Stimulated activated CD8-positive, alpha-beta memory T cell treated with anti-CD3 and anti-CD28 coated beads, Interleukin-12 subunit alpha, Interleukin-12 subunit beta, amount 100 ng/mL, for 4 hours (primary cell): ENCODE measurements around the gene MOB4.
"Not testable (repeated sequence)": the region's sequence is repeated elsewhere in the genome, so short reads cannot be mapped to it uniquely, and the experiment has no call there.

Source experiments
- DNase-seq: peaks from one replicate; pipeline ENCODE4 v3.0.0-alpha.2; 2020; ENCODE audit warnings: low read depth

The MOB4 gene

DNA sequence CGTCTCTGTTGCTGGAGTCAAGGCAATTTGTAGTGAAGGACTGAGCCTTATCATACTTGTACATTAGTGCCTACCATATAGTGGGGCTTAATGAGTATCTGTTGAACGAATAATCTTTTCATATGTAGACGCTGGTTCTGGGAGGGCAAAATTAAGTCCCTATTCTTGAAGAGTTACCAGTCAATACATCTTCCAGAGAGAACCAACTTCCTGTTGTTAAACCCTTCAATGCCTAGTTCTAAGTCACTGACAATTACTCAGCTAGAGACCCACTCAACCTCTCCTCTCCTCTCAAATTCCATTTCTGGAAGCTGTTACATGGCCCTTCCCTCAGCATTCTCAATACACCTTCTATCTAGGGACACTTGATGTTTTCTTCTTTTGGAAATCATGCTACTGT is 1.1 kb upstream of the MOB4 start:
- DNase-seq: no peak

DNA sequence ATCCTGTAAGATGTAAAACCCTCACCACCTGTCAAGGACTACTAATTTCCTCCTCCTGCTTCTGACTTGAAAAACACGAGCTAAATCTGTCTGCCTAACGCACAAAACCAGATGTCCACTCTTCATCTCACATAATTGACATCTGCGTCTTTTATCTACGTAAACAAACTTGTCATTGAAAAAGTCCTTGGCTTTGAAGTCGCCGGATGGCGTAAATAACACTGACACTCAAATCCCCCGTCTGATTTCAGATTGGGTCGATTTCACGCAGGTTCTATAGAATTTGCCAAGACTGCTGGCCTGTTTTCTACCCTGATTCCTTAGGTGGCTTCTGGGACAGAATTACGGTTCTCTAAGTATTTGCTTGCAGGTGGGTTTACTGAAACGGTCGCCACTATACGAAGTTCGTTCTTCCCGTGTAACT is 539 bp upstream of the MOB4 start:
- no peak for DNase-seq

DNA sequence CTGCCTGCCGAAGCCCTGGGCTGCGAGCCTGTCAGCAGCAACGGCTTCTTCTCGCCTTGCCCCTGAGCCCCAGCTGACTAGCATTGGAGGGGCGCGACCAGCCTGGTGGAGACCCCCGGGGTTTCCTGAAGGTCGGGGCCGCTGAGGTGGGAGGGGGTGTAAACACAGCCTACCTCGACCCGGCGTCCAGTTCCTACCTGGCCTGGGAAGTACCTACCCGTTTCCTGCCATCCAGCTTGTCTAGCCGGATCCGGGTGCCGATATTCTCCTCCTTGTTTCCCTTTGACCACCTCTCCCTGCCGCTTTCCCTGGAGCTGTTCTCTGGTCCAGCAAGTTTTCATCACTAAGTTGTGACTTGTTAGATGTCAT is 511 bp downstream of the MOB4 start:
- no peak for DNase-seq

DNA sequence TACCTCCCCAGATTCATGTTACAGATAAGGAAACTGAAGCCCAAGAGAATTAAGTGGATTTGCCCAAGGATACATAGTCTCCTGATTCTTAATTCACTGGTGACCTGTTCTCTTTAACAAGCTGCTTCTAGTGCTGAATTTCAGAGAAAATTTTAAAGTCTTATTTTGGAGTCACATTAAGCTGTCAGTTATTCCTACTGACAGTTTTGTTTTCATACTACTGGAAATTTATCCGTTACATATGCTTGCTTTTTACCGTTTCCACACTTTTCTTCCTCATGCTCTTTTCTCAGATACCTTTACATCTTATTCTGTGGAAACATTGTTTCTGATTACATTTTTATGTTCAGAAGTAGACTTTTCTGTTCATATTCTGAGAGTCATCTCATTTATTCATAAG is 1.3 kb downstream of the MOB4 start:
- DNase-seq: no peak

DNA sequence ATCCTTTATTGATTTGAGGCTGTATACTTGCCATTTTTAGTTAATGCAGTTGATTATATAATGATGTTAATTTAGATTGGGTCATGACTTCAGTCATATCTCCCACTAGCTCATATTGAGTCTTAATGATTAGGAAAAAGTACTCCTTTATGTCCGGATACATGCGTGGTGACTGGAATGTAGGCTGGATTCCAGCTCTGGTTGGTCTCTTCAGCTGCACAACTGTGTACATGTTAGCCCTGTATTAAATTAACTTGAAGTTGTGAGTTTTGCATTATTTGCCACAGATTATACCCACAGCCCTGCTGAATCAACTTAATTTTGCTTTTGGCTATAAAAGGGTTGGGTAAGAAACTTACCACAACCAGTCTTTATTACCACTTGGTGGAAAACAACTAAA is 22.5 kb downstream of the MOB4 start:
- no peak for DNase-seq

DNA sequence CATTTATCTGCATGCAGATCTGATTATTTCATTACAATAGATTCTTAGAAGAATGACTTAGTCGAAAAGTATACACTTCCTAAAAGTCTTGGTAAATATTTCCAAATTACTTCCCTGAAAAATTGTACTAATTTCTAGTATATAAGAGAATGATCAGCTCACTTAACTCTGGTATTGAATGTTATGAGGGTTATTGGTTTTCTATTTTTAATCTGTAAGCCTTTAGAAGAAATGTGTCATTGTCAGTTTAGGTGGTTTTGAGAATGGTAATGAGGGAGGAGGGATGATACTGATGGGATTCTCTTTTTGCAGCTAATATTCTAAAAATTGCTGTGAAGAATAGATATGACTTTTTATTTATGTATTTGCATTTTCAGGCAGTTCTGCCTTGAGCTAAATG is 23.9 kb downstream of the MOB4 start:
- DNase-seq: no peak

DNA sequence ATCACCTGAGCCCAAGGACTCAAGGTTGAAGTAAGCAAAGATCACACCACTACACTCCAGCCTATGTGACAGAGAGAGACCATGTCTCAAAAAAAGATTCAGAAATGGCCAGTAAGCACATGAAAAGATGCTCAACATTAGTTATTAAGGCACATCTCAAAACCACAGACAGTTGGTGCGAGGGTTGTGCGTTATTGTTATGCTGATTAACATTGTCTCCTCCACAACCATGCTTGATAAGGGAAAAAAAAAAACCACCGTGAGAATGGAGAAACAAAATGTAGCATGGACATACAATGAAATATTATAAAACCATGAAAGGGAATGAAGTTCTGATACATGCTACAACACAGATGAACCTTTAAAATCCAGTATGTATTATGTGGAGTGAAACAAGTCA is 27.3 kb downstream of the MOB4 start:
- no peak for DNase-seq

DNA sequence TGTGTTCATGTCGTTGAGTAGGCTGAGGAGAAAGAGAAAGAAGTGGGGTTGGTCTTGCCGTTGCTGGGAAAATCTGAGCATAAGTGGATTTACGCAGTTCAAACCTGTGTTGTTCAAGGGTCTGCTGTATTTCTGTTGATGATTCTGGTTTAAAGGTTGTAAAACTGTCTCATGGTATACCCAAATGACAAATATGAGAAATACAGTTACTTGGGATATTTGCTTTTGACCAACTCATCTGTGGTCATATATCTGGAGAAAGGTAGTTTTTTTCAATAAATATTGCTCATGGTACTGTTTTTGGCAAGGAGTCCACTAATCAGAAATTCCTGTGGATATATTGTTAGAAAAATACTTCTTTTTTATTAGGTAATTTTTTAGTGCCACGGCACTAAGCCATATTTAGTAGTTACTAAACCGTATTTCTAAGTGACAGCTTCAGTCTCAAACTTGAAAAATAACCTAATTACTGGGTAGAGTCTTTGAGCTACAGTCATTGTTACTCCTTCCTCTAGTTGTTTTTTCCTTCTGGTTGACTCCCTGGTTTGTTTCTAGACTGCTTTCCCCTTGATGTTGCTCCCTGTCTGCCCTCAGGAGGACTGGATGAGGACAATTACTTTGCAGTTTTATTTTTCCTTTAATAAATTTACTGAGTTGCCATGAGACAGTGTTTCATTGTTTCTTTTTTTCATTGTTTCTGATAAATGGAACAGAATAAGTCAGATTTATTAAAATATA is 31.5 kb downstream of the MOB4 start:
- DNase-seq: no peak

DNA sequence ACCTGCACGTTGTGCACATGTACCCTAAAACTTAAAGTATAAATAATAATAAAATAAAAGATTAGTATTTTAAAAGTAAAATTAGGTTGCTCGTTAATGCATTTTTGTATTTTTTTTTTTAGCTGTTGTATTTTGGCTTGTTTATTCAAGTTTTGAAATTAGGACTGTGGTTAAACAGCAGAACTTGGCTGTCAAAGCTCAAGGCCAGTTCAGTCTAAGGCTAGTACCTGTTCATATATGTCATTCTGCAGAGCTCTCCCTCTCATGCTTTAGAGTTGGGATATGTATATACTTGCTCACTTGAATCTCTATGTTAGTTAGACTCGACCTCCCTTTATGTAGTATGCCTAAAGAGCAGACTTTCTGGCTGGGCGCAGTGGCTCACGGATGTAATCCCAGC is 32.7 kb downstream of the MOB4 start:
- DNase-seq: no peak

DNA sequence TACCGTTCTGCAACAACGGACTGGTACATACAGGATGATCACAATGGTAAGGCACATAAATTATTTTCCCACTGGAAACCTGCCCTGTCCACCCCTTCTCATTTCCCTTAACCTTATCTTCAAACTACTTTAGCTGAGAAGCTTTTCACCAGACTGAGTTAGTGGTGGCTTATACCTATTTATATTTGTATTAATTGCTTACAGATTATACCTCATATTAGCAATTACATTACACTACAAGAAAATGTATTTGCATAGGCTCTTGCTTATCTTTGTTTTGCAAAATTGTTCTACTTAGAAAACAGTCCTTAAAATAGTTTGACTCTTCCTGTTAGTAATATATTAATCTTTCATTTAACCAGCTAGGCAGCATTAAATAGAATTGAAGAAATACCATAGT is 35.4 kb downstream of the MOB4 start:
- DNase-seq: not testable (repeated sequence)

DNA sequence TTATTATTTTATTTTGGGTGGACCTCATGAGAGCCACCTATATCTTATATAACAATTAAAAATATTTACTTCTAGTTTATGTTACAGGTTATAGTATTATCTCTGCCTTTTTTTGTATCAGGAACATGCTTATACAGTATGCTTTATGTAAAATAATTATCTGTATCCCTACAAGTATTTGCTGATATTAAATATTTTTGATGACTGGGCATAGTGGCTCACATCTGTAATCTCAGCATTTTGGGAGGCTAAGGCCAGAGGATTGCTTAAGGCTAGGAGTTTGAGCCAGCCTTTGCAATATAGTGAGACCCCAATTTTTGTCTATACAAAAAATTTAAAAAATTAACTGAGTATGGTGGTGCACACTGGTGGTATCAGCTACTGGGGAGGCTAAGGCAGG is 39.6 kb downstream of the MOB4 start:
- DNase-seq: no peak

DNA sequence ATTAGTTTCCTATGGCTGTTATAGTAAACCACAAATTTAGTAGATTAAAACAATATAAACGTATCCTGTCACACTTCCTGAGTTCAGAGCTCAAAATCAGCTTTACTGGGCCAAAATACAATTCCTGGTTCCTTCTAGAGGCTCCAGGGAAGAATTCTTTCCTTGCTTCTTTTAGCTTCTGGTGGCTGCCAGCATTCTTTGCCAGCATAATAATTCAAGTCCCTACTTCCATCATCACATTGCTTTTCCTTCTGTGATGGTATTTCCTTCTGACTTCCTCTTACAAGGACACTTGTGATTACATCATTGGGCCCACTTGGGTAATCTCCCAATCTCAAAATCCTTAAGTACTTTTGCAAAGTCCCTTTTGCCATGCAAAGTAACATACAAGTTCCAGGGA is 40.6 kb downstream of the MOB4 start:
- DNase-seq: no peak

DNA sequence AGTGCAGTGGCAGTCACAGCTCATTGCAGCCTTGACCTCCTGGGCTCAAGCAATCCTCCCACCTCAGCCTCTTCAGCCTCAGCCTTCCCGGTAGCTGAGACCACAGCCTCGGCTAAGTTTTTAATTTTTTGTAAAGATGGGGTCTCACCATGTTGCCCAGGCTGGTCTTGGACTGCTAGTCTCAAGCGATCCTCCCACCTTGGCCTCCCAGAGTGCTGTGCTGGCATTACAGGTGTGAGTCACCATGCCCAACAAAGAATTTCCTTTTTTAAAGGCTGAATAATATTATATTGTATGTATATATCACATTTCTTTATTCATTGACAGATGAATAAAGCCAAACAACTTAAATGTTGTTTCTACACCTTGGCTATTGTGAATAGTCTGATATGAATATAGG is 42.5 kb downstream of the MOB4 start:
- no peak for DNase-seq

DNA sequence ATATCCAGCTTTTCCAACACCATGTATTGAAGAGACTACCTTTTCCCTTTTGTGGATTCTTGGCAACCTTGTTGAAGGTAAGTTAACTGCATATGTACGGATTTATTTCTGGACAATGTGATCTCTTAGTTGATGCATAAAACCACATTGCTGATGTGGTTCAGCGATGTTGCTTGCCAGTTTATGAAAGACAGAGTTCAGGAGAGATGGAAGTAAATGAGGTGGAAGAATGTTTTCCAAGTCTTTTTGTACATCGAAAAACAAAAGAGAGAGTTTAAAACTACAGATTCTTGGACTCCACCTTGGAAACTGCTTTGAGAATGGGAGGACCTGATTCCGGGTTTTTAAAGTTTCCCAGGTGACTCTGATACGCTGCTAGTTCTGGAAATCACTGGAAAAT is 43.8 kb downstream of the MOB4 start:
- DNase-seq: no peak

DNA sequence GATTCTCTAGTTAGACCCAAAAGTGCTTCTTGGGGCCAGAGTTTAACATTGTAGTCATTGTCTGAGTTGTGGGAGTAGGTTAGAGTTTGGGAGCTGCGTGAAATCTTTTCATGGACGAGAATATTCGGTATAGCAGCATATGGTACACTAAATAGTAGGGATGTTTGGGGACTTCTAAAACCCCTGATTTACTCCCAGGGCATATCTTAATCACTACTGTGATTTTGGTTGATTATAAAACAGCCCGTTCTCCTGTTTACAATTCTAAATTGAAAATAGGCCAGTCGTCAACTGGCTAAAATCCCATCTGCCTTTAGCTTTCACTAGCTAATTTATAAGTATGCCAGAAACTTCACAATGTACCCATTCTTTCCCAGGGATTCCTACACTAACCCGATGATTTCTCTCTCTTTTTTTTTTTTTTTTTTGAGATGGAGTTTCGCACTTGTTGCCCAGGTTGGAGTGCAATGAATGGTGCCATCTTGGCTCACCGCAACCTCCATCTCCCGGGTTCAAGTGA is 44.3 kb downstream of the MOB4 start:
- DNase-seq: no peak

DNA sequence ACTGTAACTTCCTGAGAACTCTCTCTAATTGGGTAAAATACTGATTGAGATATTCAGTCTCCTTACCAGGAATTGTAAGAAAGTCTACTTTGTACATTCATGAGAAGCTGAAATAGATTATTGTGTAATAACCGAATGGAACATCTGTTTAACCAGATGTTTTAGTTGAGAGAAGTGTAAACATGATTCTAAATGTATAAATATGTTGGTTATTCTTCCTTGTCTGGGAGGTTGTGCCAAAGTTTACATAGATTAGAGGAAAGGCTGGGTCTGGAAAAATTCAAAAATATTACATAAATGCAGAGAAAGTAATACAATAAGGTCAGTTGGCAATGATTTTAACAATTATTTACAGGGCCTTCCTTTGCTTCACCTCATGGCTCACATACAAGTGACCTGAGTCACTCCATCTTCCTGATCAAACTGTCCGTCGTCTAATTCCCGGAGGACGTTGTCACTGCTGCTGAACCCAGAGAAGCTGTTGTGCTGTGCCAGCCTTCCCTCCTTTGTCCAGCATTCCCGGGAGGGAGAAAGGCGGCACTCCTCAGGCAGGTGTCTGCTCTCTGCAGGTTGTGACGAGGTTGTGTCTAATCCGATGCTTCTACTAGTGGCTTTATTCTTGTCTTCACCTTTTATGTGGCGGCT is 55.9 kb downstream of the MOB4 start:
- DNase-seq: no peak

DNA sequence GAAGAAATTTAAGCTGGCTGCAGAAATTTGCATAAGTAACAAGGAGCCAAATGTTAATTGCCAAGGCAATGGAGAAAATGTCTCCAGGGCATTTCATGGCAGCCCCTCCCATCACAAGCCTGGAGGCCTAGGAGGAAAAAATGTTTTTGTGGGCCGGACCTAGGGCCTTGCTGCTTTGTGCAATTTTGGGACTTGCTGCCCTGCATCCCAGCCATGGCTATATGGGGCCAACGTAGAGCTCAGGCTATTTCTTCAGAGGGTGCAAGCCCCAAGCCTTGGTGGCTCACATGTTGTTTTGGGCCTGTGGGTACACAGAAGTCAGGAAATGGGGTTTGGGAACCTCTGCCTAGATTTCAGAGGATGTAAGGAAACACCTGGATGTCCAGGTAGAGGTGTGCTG is 57.7 kb downstream of the MOB4 start:
- no peak for DNase-seq

DNA sequence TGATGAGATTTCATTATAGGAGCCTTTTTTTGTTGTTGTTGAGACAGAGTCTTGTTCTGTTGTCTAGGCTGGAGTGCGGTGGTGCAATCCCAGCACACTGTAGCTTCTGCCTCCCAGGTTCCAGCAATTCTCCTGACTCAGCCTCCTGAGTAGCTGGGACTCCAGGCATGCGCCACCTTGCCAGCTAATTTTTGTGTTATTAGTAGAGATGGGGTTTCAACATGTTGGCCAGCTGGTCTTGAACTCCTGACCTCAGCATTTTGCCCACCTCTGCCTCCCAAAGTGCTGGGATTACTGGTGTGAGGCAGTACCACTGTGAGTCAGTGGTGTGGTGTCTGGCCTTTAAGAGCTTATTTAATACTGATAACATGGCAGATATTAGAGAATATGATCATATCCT is 60.1 kb downstream of the MOB4 start:
- no peak for DNase-seq

DNA sequence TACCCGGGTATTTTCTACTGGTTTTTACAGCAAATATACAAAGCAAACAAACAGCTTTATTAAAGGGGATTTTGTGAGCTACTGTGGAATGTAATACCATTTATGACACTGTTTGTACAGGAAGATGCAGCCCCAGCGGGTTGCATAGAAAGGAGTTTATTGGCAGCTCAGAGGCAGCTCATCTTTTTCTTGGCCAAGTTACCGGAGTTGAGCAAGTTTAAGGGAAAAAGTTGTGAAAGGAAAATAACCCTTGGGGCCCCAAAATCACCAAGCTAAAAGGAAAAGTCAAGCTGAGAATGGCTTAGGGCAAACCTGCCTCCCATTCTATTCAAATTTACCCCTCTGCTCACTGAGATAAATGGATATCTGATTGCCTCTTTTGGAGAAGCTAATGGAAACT is 60.8 kb downstream of the MOB4 start:
- DNase-seq: no peak

DNA sequence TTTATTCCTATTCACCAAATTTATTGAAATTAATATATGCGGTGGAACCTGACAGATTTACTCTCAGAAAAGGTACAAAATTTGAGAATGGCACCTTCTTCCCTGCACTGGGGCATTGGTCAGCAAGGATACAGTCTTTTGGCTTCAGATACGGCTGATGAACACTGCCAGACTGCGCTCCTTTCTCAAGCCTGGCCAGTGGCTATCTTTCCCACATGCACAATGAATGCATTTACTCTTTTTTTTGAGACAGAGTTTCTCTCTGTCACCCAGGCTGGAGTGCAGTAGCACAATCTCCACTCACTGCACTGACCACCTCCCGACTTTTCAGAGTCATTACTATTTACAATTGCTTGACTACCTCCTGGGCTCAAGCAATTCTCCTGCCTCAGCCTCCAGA is 61.6 kb downstream of the MOB4 start:
- DNase-seq: no peak

DNA sequence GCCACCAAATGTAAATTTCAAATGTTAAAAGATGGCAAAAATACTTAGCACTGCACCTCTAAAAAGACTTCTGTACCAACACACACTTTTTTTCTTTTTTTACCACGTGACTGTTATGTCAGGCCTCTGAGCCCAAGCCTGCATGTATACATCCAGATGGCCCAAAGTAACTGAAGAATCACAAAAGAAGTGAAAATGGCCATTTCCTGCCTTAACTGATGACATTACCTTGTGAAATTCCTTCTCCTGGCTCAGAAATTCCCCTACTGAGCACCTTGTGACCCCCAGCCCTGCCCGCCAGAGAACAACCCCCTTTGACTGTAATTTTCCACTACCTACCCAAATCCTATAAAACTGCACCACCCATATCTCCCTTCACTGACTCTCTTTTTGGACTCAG is 62.4 kb downstream of the MOB4 start:
- not testable (repeated sequence) for DNase-seq

DNA sequence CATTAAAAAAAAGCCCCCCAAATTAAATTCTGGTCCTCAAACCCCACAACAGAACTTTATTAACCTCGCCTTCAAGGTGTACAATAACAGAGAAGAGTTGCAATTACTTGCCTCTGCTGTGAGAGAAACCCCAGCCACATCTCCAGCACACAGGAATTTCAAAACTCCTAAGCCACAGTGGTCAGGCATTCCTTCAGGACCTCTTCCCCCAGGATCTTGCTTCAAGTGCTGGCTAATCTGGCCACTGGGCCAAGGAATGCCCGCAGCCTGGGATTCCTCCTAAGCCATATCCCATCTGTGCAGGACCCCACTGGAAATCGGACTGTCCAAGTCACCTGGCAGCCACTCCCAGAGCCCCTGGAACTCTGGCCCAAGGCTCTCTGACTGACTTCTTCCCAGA is 64.3 kb downstream of the MOB4 start:
- DNase-seq: not testable (repeated sequence)

DNA sequence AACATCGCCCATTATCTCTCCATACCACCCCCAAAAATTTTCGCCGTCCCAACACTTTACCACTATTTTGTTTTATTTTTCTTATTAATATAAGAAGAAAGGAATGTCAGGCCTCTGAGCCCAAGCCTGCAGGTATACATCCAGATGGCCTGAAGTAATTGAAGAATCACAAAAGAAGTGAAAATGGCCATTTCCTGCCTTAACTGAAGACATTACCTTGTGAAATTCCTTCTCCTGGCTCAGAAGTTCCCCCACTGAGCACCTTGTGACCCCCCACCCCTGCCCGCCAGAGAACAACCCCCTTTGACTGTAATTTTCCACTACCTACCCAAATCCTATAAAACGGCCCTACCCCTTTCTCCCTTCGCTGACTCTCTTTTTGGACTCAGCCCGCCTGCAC is 71.4 kb downstream of the MOB4 start:
- DNase-seq: not testable (repeated sequence)
